MM.1S (cell line): ENCODE data around the gene NPC1.

Experiments
- DNase-seq: peaks from one replicate; pipeline ENCODE4 v3.0.0-alpha.2; 2015
- H2AFZ ChIP-seq: fragments of 300-600 bp; sonication (generic); 2 replicates; pipeline ENCODE4 v1.6.0; 2016; ENCODE audit warnings: antibody characterized with exemption, low read length
- H3F3A ChIP-seq: fragments of 300-600 bp; sonication (generic); 2 replicates; pipeline ENCODE4 v1.6.1; 2016; ENCODE audit warnings: mild to moderate bottlenecking, antibody characterized with exemption, low read length, moderate library complexity, mixed read lengths; ENCODE audit not compliant: insufficient read depth
- H3K27ac ChIP-seq: fragments of 300-600 bp; sonication (generic); 2 replicates; pipeline ENCODE4 v1.5.1; 2016; ENCODE audit warnings: mild to moderate bottlenecking, low read length
- H3K27me3 ChIP-seq: fragments of 300-600 bp; sonication (generic); replicated peaks from 2 replicates; pipeline ENCODE4 v1.6.0; 2016; ENCODE audit warnings: low read length; ENCODE audit not compliant: insufficient read depth
- H3K36me3 ChIP-seq: fragments of 300-600 bp; sonication (generic); replicated peaks from 2 replicates; pipeline ENCODE4 v1.6.1; 2016; ENCODE audit warnings: mild to moderate bottlenecking, low read length, mixed read lengths; ENCODE audit not compliant: insufficient read depth
- H3K4me1 ChIP-seq: fragments of 300-600 bp; sonication (generic); 2 replicates; pipeline ENCODE4 v1.6.1; 2016; ENCODE audit warnings: low read length, mixed read lengths
- H3K4me2 ChIP-seq: fragments of 300-600 bp; sonication (generic); 2 replicates; pipeline ENCODE4 v1.6.0; 2016; ENCODE audit warnings: low read depth, low read length
- H3K4me3 ChIP-seq: fragments of 300-600 bp; sonication (generic); 2 replicates; pipeline ENCODE4 v1.5.1; 2016; ENCODE audit warnings: low read length, mixed read lengths
- H3K79me2 ChIP-seq: fragments of 300-600 bp; sonication (generic); 2 replicates; pipeline ENCODE4 v1.6.1; 2016; ENCODE audit warnings: mixed run types, low read length, mixed read lengths
- H3K9ac ChIP-seq: fragments of 300-600 bp; sonication (generic); 2 replicates; pipeline ENCODE4 v1.6.1; 2016; ENCODE audit warnings: low read length, mixed read lengths
- H3K9me2 ChIP-seq: fragments of 300-600 bp; sonication (generic); replicated peaks from 2 replicates; pipeline ENCODE4 v1.6.1; 2016; ENCODE audit warnings: mild to moderate bottlenecking, low read length, mixed read lengths; ENCODE audit not compliant: insufficient read depth
- H3K9me3 ChIP-seq: fragments of 300-600 bp; sonication (generic); replicated peaks from 2 replicates; pipeline ENCODE4 v1.6.1; 2016; ENCODE audit warnings: mild to moderate bottlenecking, low read length, mixed read lengths; ENCODE audit not compliant: insufficient read depth
- H4K20me1 ChIP-seq: fragments of 300-600 bp; sonication (generic); 2 replicates; pipeline ENCODE4 v1.6.1; 2016; ENCODE audit warnings: mild to moderate bottlenecking, low read length, moderate library complexity, mixed read lengths; ENCODE audit not compliant: insufficient read depth
- CTCF ChIP-seq: fragments of 300-600 bp; sonication (generic); IDR thresholded peaks from 2 replicates; pipeline ENCODE4 v1.5.1; 2016; ENCODE audit warnings: antibody characterized with exemption, low read length, mixed read lengths
- EZH2 ChIP-seq: fragments of 300-600 bp; sonication (generic); optimal IDR thresholded peaks from 2 replicates; pipeline ENCODE3; 2017; ENCODE audit warnings: low read depth, mild to moderate bottlenecking, antibody characterized with exemption, low read length, mixed read lengths
- EZH2phosphoT487 ChIP-seq: fragments of 300-600 bp; sonication (generic); IDR thresholded peaks from 2 replicates; pipeline ENCODE4 v1.6.1; 2018; ENCODE audit warnings: antibody characterized with exemption, low read length

The NPC1 gene

GRCh38 chr18:23567671-23568070 lies 18.6 kb downstream of the NPC1 start:
- Histone ChIP-seq H3K9ac (no peak overlapping the region), H3K4me1 (no peaks in the 10 kb centered on the region), H3K4me3 (no peak overlapping the region), H3K36me3 (0 out of 2 replicates have a peak, but pooled peaks cover 4% of the 10 kb centered on the region), H3K79me2 (no peaks in the 10 kb centered on the region), H3F3A (no peaks in the 10 kb centered on the region), H3K27ac (no peak overlapping the region), H3K9me3 (no peaks in the 10 kb centered on the region), H3K9me2 (no peaks in the 10 kb centered on the region), H3K27me3 (no peaks in the 10 kb centered on the region), H4K20me1 (no peaks in the 10 kb centered on the region), H2AFZ (no peak overlapping the region), H3K4me2 (no peak overlapping the region)
- TF ChIP-seq EZH2 (no peak), EZH2phosphoT487 (no peak), CTCF (no peak)
- DNase-seq = no peak

GRCh38 chr18:23565916-23566547 lies 20.3 kb downstream of the NPC1 start:
- no peaks in the 10 kb centered on the region for H4K20me1 ChIP-seq
- no peak overlapping the region for H3K4me3 ChIP-seq
- H3K27ac ChIP-seq = no peak overlapping the region
- H3K27me3 ChIP-seq = no peaks in the 10 kb centered on the region
- H3K9me2 ChIP-seq = no peaks in the 10 kb centered on the region
- no peaks in the 10 kb centered on the region for H3K9me3 ChIP-seq
- no peak overlapping the region for H3K9ac ChIP-seq
- DNase-seq = no peak
- H3K36me3 ChIP-seq = 0 out of 2 replicates have a peak, but pooled peaks cover 4% of the 10 kb centered on the region
- no peak for TF ChIP-seq EZH2phosphoT487
- TF ChIP-seq EZH2 = no peak
- no peak for TF ChIP-seq CTCF
- no peaks in the 10 kb centered on the region for H3K79me2 ChIP-seq
- H3F3A ChIP-seq = no peaks in the 10 kb centered on the region
- no peak overlapping the region for H3K4me2 ChIP-seq
- no peak overlapping the region for H2AFZ ChIP-seq
- no peaks in the 10 kb centered on the region for H3K4me1 ChIP-seq

- Histone ChIP-seq H3K79me2 (no peaks in the 10 kb centered on the region), H3K4me3 (no peak overlapping the region), H4K20me1 (no peaks in the 10 kb centered on the region), H3K27ac (no peak overlapping the region), H2AFZ (no peak overlapping the region), H3K9ac (no peak overlapping the region), H3K27me3 (no peaks in the 10 kb centered on the region), H3F3A (no peaks in the 10 kb centered on the region), H3K36me3 (0 out of 2 replicates have a peak, but pooled peaks cover 4% of the 10 kb centered on the region), H3K9me3 (no peaks in the 10 kb centered on the region), H3K9me2 (no peaks in the 10 kb centered on the region), H3K4me2 (no peak overlapping the region), H3K4me1 (no peaks in the 10 kb centered on the region)
- no peak for DNase-seq
- TF ChIP-seq EZH2phosphoT487 = no peak
- no peak for TF ChIP-seq EZH2
- no peak for TF ChIP-seq CTCF
These were observed 22.8 kb downstream of the NPC1 start for GRCh38 chr18:23563377-23564043.
